T-helper 17 cell (primary cell): ENCODE data around the gene ARID1B. TPM values are rescaled to one million over a fixed set of nuclear protein-coding genes. Genes with fewer than 3 reads are reported as not detected.

Source experiments
- ATAC-seq: fragments of 150-1000 bp; cut with Tn5 transposase; 2 replicates; pipeline ENCODE4 v1.10.0; 2021; ENCODE audit warnings: mild to moderate bottlenecking, moderate library complexity
- DNase-seq, 3 donors: peaks; one replicate each; pipeline versions ENCODE4 v3.0.0 to v3.0.0-alpha.2; 2020 to 2021
- H3K9me3 ChIP-seq: one replicate; pipeline ENCODE4 v1.7.0; 2013; ENCODE audit warnings: low read length, mild to moderate bottlenecking; ENCODE audit not compliant: control insufficient read depth, poor library complexity, severe bottlenecking
- H3K27ac Mint-ChIP-seq: one replicate; pipeline ENCODE4 v1.8.0; 2022; ENCODE audit warnings: mild to moderate bottlenecking, moderate library complexity, mixed read lengths
- H3K27me3 Mint-ChIP-seq: one replicate; pipeline ENCODE4 v1.8.0; 2022; ENCODE audit warnings: mixed read lengths
- H3K36me3 Mint-ChIP-seq: one replicate; pipeline ENCODE4 v1.8.0; 2022; ENCODE audit warnings: low read depth, mixed read lengths
- H3K4me1 Mint-ChIP-seq: one replicate; pipeline ENCODE4 v1.8.0; 2022; ENCODE audit warnings: mild to moderate bottlenecking, mixed read lengths
- H3K4me3 Mint-ChIP-seq: one replicate; pipeline ENCODE4 v1.8.0; 2022; ENCODE audit warnings: mild to moderate bottlenecking, moderate library complexity, mixed read lengths
- total RNA-seq, 4 donors: library from RNA in 2 of 4; stranded (reverse) in 2 of 4; gene quantifications; one replicate each; pipeline ENCODE4 v1.2.3 and lab custom pipeline; 2022 to 2026

ARID1B gene
- total RNA-seq, 2 donors from 2014 or later: 149 to 158 TPM

DNA sequence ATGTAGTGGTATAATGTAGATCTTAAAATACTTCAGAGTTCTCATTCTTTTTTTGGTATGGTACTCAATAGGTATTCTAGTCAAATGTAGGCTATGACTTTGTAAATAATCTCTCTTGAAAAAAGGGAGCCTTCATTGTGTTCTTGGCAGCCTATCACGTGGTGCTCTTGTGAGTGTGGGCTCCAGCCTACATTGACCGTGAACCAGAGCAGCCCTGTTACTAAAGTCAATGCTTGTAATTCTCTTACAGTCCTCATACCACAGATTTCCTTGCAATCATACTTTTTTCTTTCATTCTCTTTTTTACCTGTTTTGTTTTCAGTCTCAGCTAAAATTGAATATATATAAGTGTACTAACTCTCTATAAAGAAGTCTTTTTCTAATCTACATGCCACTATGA, 31.1 kb downstream of the ARID1B start:
- no peaks in the 10 kb centered on the region for H3K36me3 Mint-ChIP-seq
- H3K4me3 Mint-ChIP-seq: no peak overlapping the region
- ATAC-seq: no peak
- H3K27me3 Mint-ChIP-seq: no peaks in the 10 kb centered on the region
- DNase-seq: no peak
- H3K9me3 ChIP-seq: no peaks in the 10 kb centered on the region
- H3K4me1 Mint-ChIP-seq: peaks cover 61% of the 10 kb centered on the region
- H3K27ac Mint-ChIP-seq: no peak overlapping the region

DNA sequence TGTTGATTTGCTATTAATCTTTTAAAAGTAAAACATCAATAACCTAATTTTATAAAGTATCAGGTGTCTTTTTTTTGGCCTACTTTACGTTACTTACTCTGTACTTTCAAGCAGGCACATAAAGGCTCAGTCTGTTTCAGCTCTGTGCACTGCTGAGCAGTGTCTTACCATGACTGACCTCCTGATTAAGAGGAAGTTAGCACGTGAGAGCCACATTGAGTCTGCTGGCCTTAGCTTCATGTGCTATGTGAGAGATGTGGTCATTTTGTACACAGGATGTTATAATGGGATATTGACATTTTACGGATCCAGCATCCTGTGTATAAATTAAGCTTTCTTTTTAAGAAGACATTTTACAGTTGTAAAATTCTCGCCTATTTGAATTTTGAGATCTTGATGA, 31.9 kb downstream of the ARID1B start:
- Mint-ChIP-seq H3K4me1 (peaks cover 56% of the 10 kb centered on the region), H3K27ac (peak overlapping the region; percentile 67), H3K27me3 (no peaks in the 10 kb centered on the region), H3K4me3 (no peak overlapping the region), H3K36me3 (no peaks in the 10 kb centered on the region)
- no peak for DNase-seq
- ATAC-seq: peak; percentile 40
- no peaks in the 10 kb centered on the region for H3K9me3 ChIP-seq

DNA sequence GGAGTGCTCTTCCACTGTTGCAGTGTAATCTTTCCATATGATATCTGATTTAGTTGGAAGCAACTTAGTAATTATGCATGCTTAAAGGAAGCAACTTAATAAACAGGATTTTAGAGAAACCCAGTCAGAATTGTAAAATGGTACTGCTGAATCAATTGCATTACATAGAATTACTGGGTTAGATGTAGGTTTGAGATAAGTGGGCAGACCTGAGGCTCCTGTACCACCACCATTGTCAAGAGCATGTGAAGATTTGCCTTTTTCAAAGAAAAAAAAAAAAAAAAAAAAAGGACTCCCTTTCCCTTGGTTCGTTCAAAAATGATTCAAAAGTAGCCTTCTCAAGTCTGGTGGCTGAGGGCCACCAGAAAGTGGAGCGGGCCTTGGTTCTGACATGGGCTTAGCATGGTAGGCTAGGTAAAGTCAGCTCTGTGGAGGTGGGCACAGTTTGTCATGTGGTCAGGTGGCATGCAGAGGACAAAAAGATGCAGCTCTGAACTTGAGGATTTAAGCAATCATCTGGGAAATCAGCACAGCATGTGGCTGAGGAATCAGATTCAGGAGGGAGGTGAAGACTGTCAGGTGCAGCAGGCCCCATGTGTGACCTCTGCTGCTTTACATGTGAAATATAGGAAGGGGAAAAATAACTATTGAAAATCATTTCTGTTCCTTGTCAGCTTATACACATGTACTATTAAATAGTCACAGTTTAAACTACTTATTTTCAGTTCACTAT, 32.4 kb downstream of the ARID1B start:
- H3K4me1 Mint-ChIP-seq: peaks cover 57% of the 10 kb centered on the region
- H3K4me3 Mint-ChIP-seq: peak overlapping the region; percentile 36
- H3K9me3 ChIP-seq: no peaks in the 10 kb centered on the region
- DNase-seq: no peak
- H3K27ac Mint-ChIP-seq: peak overlapping the region; percentile 67
- ATAC-seq: no peak
- no peaks in the 10 kb centered on the region for H3K36me3 Mint-ChIP-seq
- no peaks in the 10 kb centered on the region for H3K27me3 Mint-ChIP-seq

DNA sequence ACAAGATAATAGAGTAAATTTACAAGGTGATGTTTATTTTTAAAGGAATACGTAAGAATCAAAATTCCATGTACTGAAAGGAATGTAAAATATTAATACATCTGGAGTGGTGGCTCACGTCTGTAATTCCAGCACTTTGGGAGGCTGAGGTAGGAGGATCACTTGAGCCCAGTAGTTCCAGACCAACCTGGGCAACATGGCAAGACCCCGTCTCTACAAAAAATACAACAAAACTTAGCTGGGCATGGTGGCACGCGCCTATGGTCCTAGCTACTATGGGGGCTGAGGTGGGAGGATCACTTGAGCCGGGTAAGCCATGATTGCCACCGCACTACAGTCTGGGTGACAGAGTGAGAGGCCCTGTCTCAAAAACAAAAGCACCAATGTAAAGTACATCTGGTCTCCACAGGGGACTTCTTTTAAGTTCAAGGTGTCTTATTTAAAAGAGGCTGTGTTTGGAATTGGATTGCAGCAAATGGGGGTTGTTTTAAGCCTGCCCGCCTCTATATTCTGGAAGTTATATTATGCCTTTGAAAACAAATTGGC, 36.9 kb downstream of the ARID1B start:
- no peaks in the 10 kb centered on the region for H3K9me3 ChIP-seq
- no peaks in the 10 kb centered on the region for H3K27me3 Mint-ChIP-seq
- DNase-seq: no peak
- ATAC-seq: no peak
- peaks cover 50% of the 10 kb centered on the region for H3K4me1 Mint-ChIP-seq
- peak overlapping the region; percentile 31 for H3K4me3 Mint-ChIP-seq
- H3K27ac Mint-ChIP-seq: no peak overlapping the region
- H3K36me3 Mint-ChIP-seq: no peaks in the 10 kb centered on the region

DNA sequence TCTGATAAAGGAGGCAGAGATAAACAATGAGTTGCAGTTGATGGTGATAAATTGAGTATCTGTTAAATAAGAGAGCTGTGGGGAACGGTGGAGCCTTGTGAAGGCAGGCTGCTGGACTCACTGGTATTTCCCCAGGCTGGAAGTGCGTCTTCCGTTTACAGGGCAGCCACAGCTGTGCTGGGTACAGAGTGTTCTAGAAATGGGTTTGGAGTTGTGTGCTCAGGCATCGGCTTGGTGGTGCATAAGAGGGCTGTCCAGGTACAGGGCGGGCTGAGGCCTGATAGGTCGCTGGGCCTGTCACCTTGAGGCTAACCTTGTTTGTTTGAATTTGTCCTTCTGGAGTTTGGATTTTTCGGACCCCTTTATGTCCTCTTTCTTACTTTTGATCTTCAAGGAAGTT, 39.3 kb downstream of the ARID1B start:
- no peaks in the 10 kb centered on the region for H3K36me3 Mint-ChIP-seq
- H3K4me3 Mint-ChIP-seq: peak overlapping the region; percentile 64
- no peaks in the 10 kb centered on the region for H3K27me3 Mint-ChIP-seq
- DNase-seq: no peak
- H3K27ac Mint-ChIP-seq: no peak overlapping the region
- H3K9me3 ChIP-seq: no peaks in the 10 kb centered on the region
- peak; percentile 53 for ATAC-seq
- peaks cover 51% of the 10 kb centered on the region for H3K4me1 Mint-ChIP-seq

DNA sequence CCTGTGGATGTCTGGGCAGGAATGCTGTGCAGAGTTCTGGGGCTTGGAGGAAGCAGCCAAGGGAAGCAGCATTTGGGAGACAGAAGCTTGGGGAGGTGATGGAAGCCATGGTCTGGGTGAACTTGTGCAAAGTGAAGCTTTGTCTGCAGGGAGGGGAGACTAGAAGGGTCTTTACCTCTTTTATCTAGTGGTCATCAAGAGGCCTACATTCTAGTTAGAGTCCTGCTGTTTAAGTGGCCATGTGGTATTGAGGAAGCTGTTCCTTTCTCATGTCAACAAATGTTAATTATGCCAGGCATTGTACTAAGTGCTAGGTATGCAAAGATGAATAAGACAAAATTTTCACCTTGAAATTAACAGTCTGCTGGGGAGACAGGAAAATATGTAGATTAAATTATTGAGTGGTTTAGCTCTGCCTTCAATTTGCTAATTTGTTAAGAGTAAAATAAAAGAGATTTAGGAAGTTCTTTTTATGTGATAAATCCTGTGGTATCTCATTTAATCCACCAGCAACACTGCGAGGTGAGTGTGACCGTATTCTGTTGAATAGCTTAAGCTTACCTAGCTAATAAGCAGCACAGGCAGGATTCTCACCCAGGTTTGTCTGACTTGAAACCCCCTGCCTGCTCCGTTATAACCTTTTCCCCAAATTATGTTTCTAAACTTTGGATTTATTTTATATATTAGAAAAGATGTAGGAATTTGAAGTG, 43.1 kb downstream of the ARID1B start:
- H3K4me1 Mint-ChIP-seq: peaks cover 62% of the 10 kb centered on the region
- H3K36me3 Mint-ChIP-seq: no peaks in the 10 kb centered on the region
- no peaks in the 10 kb centered on the region for H3K9me3 ChIP-seq
- no peak for DNase-seq
- no peak overlapping the region for H3K4me3 Mint-ChIP-seq
- no peak for ATAC-seq
- peak overlapping the region; percentile 79 for H3K27ac Mint-ChIP-seq
- no peaks in the 10 kb centered on the region for H3K27me3 Mint-ChIP-seq

DNA sequence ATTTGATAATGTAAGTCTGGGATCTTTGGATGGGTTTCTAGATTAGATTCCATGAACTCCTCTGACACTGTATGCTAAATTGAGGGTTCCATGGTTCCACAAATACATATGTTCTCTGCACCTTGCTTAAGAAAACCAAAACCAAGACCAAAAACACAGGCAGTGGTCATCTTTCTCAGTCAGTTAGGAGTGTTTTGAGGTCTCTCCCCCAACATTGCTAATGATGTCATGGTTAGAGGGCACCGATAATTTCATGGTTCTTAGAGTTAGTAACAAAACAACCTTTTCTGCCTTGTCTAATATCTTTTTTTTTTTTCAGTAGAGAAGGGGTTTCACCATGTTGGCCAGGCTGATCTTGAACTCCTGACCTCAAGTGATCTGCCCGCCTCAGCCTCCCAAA, 44.5 kb downstream of the ARID1B start:
- Mint-ChIP-seq H3K4me1 (peaks cover 64% of the 10 kb centered on the region), H3K36me3 (peaks cover under 1% of the 10 kb centered on the region), H3K27me3 (no peaks in the 10 kb centered on the region), H3K4me3 (no peak overlapping the region), H3K27ac (peak overlapping the region; percentile 19)
- no peaks in the 10 kb centered on the region for H3K9me3 ChIP-seq
- DNase-seq (no peak), ATAC-seq (no peak)

DNA sequence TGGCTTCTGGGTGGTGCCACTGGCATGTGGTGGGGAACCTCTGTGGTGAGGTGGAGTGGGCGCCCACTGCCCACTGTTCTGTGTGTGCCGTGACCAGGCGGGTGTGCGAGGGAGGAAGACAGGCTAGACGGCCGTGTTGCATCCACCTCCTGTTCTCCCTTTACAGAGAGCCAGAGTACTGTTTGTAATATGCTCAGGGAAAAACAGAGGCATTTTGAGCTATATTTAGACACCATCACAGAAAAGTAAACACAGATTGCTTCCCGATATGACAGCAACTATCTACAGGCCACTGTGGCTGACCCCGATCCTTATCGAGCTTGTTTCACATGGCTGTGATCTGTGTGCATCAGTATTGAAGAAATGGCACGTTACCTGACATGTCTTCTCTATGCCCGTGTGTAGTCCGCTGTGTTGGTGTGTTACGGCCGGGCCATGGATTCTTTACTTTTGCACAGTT, 45.6 kb downstream of the ARID1B start:
- no peaks in the 10 kb centered on the region for H3K9me3 ChIP-seq
- ATAC-seq (no peak), DNase-seq (no peak)
- Mint-ChIP-seq H3K4me1 (peaks cover 70% of the 10 kb centered on the region), H3K27me3 (no peaks in the 10 kb centered on the region), H3K36me3 (peaks cover 2% of the 10 kb centered on the region), H3K27ac (peak overlapping the region; percentile 19), H3K4me3 (peak overlapping the region; percentile 43)

DNA sequence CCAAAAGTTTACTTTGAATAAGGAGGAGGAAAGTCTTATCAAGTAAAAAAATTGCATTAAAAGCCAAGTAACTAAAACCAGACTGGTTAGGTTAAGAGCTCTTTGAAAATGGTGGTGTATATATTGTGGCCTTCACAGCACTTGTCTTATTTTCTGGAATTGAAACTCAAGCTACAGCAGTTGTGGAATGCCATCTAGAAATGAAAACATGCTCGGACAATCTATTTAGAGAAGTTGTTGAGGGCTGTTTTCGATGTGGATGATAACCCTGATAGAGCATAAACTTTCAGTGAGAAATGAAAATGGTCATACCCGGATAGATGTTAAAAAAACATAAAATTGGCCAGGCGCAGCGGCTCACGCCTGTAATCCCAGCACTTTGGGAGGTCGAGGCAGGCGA, 47.0 kb downstream of the ARID1B start:
- DNase-seq: no peak
- H3K27me3 Mint-ChIP-seq: no peaks in the 10 kb centered on the region
- no peaks in the 10 kb centered on the region for H3K9me3 ChIP-seq
- ATAC-seq: no peak
- H3K4me1 Mint-ChIP-seq: peaks cover 70% of the 10 kb centered on the region
- no peak overlapping the region for H3K27ac Mint-ChIP-seq
- peaks cover 2% of the 10 kb centered on the region for H3K36me3 Mint-ChIP-seq
- no peak overlapping the region for H3K4me3 Mint-ChIP-seq

DNA sequence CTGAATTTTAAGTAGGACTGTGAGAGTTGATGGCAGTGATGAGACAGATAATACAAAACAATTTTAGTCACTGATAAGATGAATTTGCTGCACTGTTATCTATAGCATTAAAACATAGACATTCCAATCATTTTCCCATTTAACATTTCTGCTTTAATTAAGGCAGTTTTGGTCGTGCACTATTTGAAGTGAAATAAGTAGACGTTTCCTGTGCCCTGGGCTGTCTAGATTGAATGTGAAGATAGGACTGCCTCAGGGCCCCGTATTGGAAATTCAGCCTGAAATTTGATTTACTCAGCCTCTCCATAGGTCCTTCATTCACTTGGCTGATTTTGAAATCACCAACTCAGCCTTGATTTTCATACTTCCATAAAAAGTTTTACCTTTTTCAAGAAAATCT, 48.3 kb downstream of the ARID1B start:
- Mint-ChIP-seq H3K27me3 (no peaks in the 10 kb centered on the region), H3K4me1 (peaks cover 61% of the 10 kb centered on the region), H3K4me3 (no peak overlapping the region), H3K36me3 (peaks cover 2% of the 10 kb centered on the region), H3K27ac (no peak overlapping the region)
- H3K9me3 ChIP-seq: no peaks in the 10 kb centered on the region
- DNase-seq: no peak
- ATAC-seq: peak; percentile 47

DNA sequence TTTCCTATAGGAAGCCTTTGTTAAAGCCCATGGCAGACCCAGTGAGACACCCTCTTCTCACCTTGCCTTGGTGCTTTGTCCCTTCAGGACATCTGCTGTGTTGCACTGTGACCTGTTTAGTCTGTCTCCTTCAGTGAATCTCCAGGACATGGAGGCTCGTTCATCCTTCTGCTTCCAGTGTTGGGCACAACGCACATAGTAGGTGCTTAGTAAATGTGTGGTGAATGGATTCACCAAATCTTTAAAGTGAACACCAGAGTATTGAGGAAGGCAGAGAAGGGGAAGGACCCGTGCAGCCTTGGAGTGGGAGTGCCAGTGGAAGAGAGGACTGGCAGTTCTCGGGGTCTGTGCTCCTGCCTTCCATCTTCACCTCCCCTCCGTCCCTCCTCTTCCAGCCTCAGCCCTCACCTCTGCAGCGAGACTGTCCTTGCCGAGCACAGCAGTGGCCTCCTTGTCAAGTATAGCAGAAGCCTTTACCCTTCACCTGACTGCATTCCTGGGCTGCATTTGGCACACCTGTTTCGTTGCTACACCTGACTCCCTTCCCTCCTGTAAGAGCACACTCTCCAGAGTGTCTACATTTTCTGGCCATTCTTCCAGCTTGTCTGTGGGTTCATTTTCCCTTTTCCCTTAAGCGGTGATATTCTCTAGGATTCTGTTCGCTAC, 49.2 kb downstream of the ARID1B start:
- Mint-ChIP-seq H3K4me3 (peak overlapping the region; percentile 64), H3K36me3 (peaks cover 4% of the 10 kb centered on the region), H3K27me3 (no peaks in the 10 kb centered on the region), H3K4me1 (peaks cover 65% of the 10 kb centered on the region), H3K27ac (peak overlapping the region; percentile 70)
- DNase-seq (no peak), ATAC-seq (no peak)
- no peaks in the 10 kb centered on the region for H3K9me3 ChIP-seq

DNA sequence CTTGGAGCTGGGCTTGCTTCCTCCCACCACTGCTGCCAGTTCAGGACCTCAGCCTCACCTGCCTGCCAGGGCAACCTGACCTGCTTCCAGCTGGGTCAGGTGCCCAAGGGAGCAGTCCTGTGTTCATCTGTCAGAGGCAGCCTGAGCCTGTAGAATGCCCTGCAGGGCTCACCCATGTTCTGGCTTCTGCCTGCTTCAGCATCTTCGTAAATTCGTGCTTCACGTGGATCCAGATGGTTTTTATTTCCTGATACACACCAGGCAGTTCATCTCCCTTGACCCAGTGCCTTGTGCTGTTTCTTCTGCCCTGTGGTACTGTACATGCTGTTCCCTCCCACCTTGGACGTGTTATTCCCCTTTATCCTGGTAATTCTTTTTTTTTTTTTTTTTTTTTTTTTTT, 50.2 kb downstream of the ARID1B start:
- Mint-ChIP-seq H3K27ac (peak overlapping the region; percentile 70), H3K27me3 (no peaks in the 10 kb centered on the region), H3K36me3 (peaks cover 4% of the 10 kb centered on the region), H3K4me1 (peaks cover 60% of the 10 kb centered on the region), H3K4me3 (peak overlapping the region; percentile 19)
- ATAC-seq (no peak), DNase-seq (no peak)
- H3K9me3 ChIP-seq: peaks cover 3% of the 10 kb centered on the region

DNA sequence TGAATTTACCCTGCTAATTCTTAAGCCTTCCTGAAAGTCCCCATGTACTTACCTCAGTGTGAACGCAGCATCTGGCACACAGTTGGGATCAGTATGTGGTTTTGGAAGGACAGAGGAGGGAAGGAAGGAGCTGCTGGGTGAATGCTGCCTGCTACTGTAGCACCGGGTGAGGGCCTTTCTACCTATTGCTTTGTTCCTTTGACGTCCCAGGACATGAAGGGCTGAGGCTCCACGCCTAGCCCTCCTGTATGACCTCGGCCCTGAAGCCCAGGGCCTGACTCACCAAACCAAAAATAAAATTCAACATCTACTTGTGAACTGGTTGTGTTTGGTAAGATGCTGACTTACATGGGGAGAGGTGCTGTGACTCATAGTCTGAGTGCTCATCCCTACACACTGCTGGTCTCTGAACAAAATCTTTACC, 51.1 kb downstream of the ARID1B start:
- H3K27me3 Mint-ChIP-seq: no peaks in the 10 kb centered on the region
- H3K9me3 ChIP-seq: peaks cover 3% of the 10 kb centered on the region
- ATAC-seq (no peak), DNase-seq (no peak)
- peaks cover 58% of the 10 kb centered on the region for H3K4me1 Mint-ChIP-seq
- H3K36me3 Mint-ChIP-seq: peaks cover 7% of the 10 kb centered on the region
- H3K27ac Mint-ChIP-seq: peak overlapping the region; percentile 34
- H3K4me3 Mint-ChIP-seq: no peak overlapping the region
